Hepatocyte (in vitro differentiated cells): ENCODE results near the gene TXN2.

ENCODE experiments used
- CTCF ChIP-seq: fragments of 200-600 bp; sonication (generic); IDR thresholded peaks from 2 replicates; pipeline ENCODE4 v1.5.1; 2016; ENCODE audit warnings: antibody characterized with exemption, mild to moderate bottlenecking; ENCODE audit not compliant: poor library complexity
- EZH2 ChIP-seq: fragments of 200-600 bp; sonication (generic); IDR thresholded peaks from 2 replicates; pipeline ENCODE4 v1.6.1; 2016; ENCODE audit warnings: antibody characterized with exemption, mild to moderate bottlenecking, borderline replicate concordance
- EZH2phosphoT487 ChIP-seq: fragments of 200-600 bp; sonication (generic); IDR thresholded peaks from one replicate; pipeline ENCODE4 v1.6.1; 2018; ENCODE audit warnings: antibody characterized with exemption, mild to moderate bottlenecking, low read depth, moderate library complexity; ENCODE audit not compliant: unreplicated experiment, severe bottlenecking

- TF ChIP-seq CTCF (no peak), EZH2 (no peak), EZH2phosphoT487 (no peak)
Observed at GRCh38 chr22:36469094-36469710, 12.2 kb downstream of the TXN2 start.
